ENCODE results near the gene C2orf76. TPM values are rescaled to one million over a fixed set of nuclear protein-coding genes. Genes with fewer than 3 reads are reported as not detected.

C2orf76 gene
- total RNA-seq: not detected

- Histone ChIP-seq H3K4me3 (peak within 1 kb of the TSS; percentile 75 to 80), H3K36me3 (peaks cover 27 to 29% of the 10 kb centered on the region in 2 donors), H3K9me3 (no peaks in the 10 kb centered on the region), H3K27ac (peak within 1 kb of the TSS; percentile 80 to 84), H3K27me3 (no peaks in the 10 kb centered on the region), H3K4me1 (peaks cover 5 to 18% of the 10 kb centered on the region in 2 donors)
- TF ChIP-seq CTCF (IDR thresholded peaks at IDR 0.05): no peak
- DNase-seq (ENCODE audit: low spot score in 2 of 2): peak; percentile 82 to 97
- intact Hi-C loops (cut with DNase I): loop anchor here (2.0 to 10.0 kb wide), 12 partner anchors 66 to 1552 kb away; partner anchors contain the start of genes CFAP221, DDX18, EPB41L5 and INSIG2
Measured at GRCh38 chr2:119366649-119367471, at the start of gene C2orf76, which contains the start of gene DBI. Gene C2orf76 (minus strand): TSS chr2:119366834. CDS start chr2:119339959, 26,875 bp downstream. Gene DBI (plus strand): TSS chr2:119366977. CDS start chr2:119367052, 75 bp downstream.

GRCh38 chr2:119415630-119416029, 49.0 kb upstream of the C2orf76 start:
- intact Hi-C loops (cut with DNase I): no loop called here
- Histone ChIP-seq H3K36me3 (no peaks in the 10 kb centered on the region), H3K9me3 (no peaks in the 10 kb centered on the region), H3K27me3 (no peaks in the 10 kb centered on the region), H3K4me1 (no peaks in the 10 kb centered on the region), H3K27ac (no peak overlapping the region), H3K4me3 (no peak overlapping the region)
- no peak for TF ChIP-seq CTCF (IDR thresholded peaks at IDR 0.05)
- no peak for DNase-seq (ENCODE audit: low spot score in 2 of 2)

GRCh38 chr2:119414894-119415293, 48.3 kb upstream of the C2orf76 start:
- Histone ChIP-seq H3K9me3 (no peaks in the 10 kb centered on the region), H3K4me1 (no peaks in the 10 kb centered on the region), H3K36me3 (no peaks in the 10 kb centered on the region), H3K4me3 (no peak overlapping the region), H3K27ac (no peak overlapping the region), H3K27me3 (no peaks in the 10 kb centered on the region)
- no peak for TF ChIP-seq CTCF (IDR thresholded peaks at IDR 0.05)
- DNase-seq (ENCODE audit: low spot score in 2 of 2): no peak
- intact Hi-C loops (cut with DNase I): no loop called here

- no peak for DNase-seq (ENCODE audit: low spot score in 2 of 2)
- intact Hi-C loops (cut with DNase I): no loop called here
- no peaks in the 10 kb centered on the region for H3K9me3 ChIP-seq
- no peak for TF ChIP-seq CTCF (IDR thresholded peaks at IDR 0.05)
- no peaks in the 10 kb centered on the region for H3K27me3 ChIP-seq
- no peaks in the 10 kb centered on the region for H3K4me1 ChIP-seq
- no peak overlapping the region for H3K27ac ChIP-seq
- H3K36me3 ChIP-seq: no peaks in the 10 kb centered on the region
- no peak overlapping the region for H3K4me3 ChIP-seq
Measured at GRCh38 chr2:119409506-119409905, 42.9 kb upstream of the C2orf76 start.

- H3K27me3 ChIP-seq: no peaks in the 10 kb centered on the region
- no peak overlapping the region for H3K27ac ChIP-seq
- no peak for DNase-seq (ENCODE audit: low spot score in 2 of 2)
- H3K4me1 ChIP-seq: no peaks in the 10 kb centered on the region
- no peaks in the 10 kb centered on the region for H3K9me3 ChIP-seq
- no peaks in the 10 kb centered on the region for H3K36me3 ChIP-seq
- intact Hi-C loops (cut with DNase I): no loop called here
- no peak overlapping the region for H3K4me3 ChIP-seq
- TF ChIP-seq CTCF (IDR thresholded peaks at IDR 0.05): no peak
Measured at GRCh38 chr2:119408221-119408619, 41.6 kb upstream of the C2orf76 start.
